ENCODE results near the gene DAPP1.
"Not testable (repeated sequence)": the region's sequence is repeated elsewhere in the genome, so short reads cannot be mapped to it uniquely, and the experiment has no call there.

DAPP1 gene

DNA sequence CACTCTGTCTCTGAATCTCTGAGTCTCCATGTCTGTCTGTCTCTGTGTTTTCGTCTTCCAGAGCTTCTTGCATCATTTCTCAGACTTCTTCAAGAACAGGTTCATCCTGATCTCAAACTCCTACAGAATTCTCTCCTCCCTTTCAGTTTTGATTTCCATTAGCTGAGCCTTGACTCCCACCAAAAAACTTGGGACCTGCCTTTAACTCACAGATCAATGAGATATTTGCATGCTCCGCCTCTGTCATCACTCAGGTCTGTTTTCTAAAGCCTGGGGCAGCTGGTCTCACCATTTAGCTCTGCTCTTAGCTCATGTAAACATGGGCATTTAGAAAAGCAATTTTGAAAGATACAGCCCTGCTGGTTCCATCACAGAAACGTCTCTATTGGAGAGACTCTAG lies 8.6 kb downstream of the DAPP1 start:
- no peak for DNase-seq

DNA sequence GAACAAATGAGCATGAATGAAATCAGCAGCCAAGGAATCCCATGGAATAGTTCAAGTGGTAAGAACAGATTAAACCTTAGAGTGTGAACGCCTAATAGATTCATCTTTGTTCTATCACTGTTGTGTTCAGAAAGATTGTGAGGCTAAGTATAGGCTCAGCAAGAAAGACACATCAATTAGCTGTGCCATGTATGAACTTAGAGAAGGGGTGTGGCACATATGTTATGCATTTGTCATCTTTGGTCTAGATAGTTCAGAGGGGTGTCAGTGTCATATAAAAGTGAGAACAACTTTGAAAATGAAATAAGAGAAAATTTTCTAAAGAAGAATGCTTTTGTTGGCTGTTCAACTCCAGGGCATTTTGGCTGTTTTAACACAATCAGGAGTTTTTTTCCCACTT lies 9.4 kb downstream of the DAPP1 start:
- no peak for DNase-seq

GRCh38 chr4:99827454-99827853 lies 10.8 kb downstream of the DAPP1 start:
- no peak for DNase-seq

DNA sequence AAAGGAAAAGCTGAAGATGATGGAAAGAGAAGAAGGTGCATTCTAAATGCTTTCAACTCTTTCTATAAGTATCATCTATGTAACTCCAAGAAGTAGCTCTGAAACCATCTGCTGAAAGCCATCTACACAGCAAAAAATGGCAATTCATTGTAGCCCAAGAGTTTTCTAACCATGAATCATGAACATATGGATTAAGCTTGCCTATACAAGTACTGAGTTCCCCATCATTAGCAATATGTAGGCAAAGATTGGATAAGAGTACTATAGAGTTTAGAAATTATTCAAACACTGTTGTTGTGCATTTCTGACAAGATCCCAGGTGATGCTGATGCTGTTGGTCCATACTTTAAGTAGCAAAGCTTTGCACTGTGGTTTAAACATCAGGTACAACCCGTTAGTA lies 11.2 kb downstream of the DAPP1 start:
- no peak for DNase-seq

GRCh38 chr4:99828477-99828876 lies 11.8 kb downstream of the DAPP1 start:
- DNase-seq = no peak

GRCh38 chr4:99830051-99830450 lies 13.4 kb downstream of the DAPP1 start:
- DNase-seq = not testable (repeated sequence)

GRCh38 chr4:99832321-99832720 lies 15.7 kb downstream of the DAPP1 start:
- no peak for DNase-seq

- DNase-seq = no peak
These were observed 16.1 kb downstream of the DAPP1 start for GRCh38 chr4:99832758-99833157.

GRCh38 chr4:99833756-99834155 lies 17.1 kb downstream of the DAPP1 start:
- DNase-seq = no peak

DNA sequence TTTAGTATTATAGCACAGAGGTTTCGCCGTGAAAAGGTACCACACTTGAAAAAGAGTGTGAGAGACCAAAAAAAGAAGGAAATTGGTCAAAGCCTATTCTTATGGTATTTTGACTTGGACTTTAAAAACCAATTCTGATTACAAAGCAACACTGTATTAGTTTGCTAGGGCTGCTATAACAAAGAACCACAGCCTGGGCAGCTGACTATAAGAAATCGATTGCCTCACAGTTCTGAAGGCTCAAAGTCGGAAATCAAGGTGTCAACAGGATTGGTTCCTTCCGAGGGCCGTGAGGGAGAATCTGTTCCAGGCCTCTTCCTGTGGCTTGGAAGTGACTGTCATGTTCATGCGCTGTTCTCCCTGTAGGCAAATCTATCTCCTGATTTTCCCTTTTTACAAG lies 17.9 kb downstream of the DAPP1 start:
- DNase-seq = no peak

- DNase-seq = no peak
These were observed 19.3 kb downstream of the DAPP1 start for GRCh38 chr4:99835942-99836341.

- no peak for DNase-seq
These were observed 22.3 kb downstream of the DAPP1 start for GRCh38 chr4:99838927-99839326.

- no peak for DNase-seq
These were observed 24.5 kb downstream of the DAPP1 start for GRCh38 chr4:99841129-99841528.

DNA sequence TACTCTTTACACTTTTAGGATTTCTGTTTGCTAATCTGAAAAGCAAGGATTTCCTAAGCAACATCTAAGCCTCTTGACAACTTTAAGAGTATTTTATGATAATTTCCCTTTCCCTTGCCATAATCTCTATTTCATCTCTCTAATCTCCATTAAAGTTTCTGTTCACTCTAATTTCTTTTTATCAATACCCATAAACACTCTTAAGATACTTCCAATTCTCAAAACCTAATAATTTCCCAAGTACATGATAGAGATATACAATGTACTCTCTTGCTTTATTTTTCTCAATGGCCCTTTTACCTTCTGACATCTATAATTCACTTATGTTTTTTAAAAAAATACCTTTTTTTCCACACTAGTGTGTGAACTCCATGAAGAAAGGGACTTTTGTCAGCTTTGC lies 26.8 kb downstream of the DAPP1 start:
- no peak for DNase-seq

DNA sequence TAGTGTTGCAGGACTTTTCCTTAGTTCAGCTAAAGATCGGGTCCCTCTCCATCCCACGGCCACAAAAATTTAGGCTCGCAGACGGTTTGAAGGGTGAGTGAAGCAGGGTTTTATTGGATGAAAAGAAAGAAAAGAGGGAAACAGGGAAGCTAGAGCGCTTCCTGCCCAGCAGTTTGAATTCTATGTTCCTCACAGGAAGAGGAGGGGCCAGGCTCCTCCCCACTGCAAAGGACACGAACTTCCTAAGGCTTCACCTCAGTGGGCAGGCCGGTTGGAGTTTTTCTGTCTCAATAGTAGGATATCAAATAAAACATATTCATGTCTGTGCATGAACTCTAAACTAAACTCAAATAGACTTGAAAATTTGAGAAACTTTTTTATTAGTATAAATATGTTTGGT lies 27.4 kb downstream of the DAPP1 start:
- no peak for DNase-seq

- no peak for DNase-seq
These were observed 28.6 kb downstream of the DAPP1 start for GRCh38 chr4:99845179-99845578.

- no peak for DNase-seq
These were observed 29.3 kb downstream of the DAPP1 start for GRCh38 chr4:99845708-99846469.

DNA sequence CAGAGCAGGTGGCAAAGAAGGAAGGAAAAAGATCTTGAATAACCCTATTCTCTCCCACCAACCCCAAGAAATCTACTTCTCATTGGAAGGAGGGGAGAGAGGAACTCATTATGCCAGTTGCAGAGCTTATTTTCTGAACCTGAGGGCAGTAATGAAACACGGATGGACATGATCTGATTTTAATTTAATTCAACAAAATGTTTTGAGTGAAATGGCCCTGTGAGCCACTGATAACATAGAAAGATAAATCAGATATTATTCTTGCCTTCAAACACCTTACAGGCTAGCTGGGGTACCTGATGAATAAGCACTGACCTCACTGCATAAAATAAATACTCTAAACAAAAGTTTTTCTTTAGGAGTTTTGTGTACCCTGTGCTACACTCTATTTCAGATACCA lies 30.3 kb downstream of the DAPP1 start:
- no peak for DNase-seq

DNA sequence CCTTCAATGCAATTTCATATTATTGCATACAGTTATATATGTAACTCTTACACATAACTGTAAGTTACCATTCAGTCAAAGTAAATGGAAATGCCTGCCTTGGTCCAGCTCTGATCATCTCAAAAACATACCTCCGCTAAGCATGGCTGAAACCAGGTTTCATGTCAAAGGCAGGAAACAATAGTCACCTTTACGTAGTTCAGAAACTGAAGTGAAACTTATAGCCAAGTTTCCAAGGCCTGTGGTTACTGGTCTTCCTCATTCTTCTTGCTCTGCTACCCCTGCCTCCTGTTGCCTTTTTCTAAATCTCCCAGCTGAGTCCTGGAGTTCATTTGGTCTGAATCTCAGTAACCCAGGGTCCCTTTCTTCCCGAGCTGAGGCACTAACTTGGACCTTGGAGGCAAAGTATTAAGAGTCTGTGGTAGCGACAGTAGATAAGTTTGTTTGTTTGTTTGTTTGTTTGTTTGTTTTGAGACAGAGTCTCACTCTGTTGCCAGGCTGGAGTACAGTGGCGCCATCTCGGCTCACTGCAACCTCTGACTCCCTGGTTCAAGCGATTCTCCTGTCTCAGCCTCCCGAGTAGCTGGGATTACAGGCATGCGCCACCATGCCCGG lies 30.8 kb downstream of the DAPP1 start:
- no peak for DNase-seq

- no peak for DNase-seq
These were observed 32.0 kb downstream of the DAPP1 start for GRCh38 chr4:99848591-99849001.

GRCh38 chr4:99852199-99852749 lies 35.6 kb downstream of the DAPP1 start:
- DNase-seq = no peak

DNA sequence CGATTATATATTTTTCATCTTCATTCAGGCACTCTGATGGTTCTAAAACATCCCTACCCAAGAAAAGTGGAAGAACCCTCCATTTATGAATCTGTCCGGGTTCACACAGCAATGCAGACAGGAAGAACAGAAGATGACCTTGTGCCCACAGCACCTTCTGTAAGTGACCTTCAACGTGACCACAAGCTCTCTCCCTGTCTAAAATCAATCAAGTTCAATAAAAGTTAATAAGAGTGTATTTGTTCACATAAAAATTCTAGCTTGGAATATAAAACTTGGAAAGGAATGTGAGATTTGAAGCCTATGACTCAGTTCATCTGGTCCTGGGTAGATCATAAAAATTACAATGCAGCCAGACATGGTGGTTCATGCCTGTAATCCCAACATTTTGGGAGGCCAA lies 36.6 kb downstream of the DAPP1 start:
- no peak for DNase-seq

- peak; percentile 4 for DNase-seq
These were observed 37.4 kb downstream of the DAPP1 start for GRCh38 chr4:99853999-99854398.

- DNase-seq = no peak
These were observed 39.1 kb downstream of the DAPP1 start for GRCh38 chr4:99855678-99856077.

GRCh38 chr4:99856166-99856565 lies 39.5 kb downstream of the DAPP1 start:
- DNase-seq = no peak
